ENCODE results near the gene LRFN3.
A peak's percentile ranks its signal among the peaks of the same experiment; 100 is the strongest.

The LRFN3 gene

DNA sequence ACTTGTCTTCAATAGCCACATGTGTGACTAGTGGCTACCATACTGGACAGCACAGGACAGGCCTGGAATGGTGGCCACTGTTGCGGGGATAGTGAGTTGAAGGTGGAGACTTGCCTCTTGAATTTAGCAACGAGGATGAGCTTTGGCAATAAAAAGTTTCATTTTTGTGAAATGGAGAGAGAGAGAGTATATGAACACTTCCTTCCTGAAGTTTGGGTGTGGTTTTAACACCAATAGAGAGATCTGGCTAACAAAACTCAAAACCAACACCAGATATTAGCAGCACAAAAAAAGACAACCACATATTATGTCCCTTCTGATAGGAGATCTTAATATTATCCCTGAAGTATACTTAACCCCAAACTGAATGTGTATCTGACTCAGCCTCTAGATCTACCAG, 6.3 kb upstream of the LRFN3 start:
- TF ChIP-seq, protein P1, sequence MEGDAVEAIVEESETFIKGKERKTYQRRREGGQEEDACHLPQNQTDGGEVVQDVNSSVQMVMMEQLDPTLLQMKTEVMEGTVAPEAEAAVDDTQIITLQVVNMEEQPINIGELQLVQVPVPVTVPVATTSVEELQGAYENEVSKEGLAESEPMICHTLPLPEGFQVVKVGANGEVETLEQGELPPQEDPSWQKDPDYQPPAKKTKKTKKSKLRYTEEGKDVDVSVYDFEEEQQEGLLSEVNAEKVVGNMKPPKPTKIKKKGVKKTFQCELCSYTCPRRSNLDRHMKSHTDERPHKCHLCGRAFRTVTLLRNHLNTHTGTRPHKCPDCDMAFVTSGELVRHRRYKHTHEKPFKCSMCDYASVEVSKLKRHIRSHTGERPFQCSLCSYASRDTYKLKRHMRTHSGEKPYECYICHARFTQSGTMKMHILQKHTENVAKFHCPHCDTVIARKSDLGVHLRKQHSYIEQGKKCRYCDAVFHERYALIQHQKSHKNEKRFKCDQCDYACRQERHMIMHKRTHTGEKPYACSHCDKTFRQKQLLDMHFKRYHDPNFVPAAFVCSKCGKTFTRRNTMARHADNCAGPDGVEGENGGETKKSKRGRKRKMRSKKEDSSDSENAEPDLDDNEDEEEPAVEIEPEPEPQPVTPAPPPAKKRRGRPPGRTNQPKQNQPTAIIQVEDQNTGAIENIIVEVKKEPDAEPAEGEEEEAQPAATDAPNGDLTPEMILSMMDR (IDR thresholded peaks at IDR 0.05; ENCODE audit: low read depth, low read length, poor library complexity, severe bottlenecking) = no peak
- no peak for TF ChIP-seq EZH2phosphoT487 (IDR thresholded peaks at IDR 0.05; ENCODE audit: borderline replicate concordance, low read length)
- H3K9me2 ChIP-seq (replicated peaks; ENCODE audit: control insufficient read depth, low read length) = no peaks in the 10 kb centered on the region
- 0 out of 2 replicates have a peak, but pooled peaks cover under 1% of the 10 kb centered on the region for H3K27me3 ChIP-seq (ENCODE audit: control insufficient read depth, low read length)
- H3F3A ChIP-seq (ENCODE audit: control insufficient read depth, insufficient read depth) = peaks cover 11% of the 10 kb centered on the region
- H3K4me3 ChIP-seq (ENCODE audit: low read length) = no peak overlapping the region
- peak overlapping the region; percentile 45 for H3K4me2 ChIP-seq (ENCODE audit: low read length)
- H3K9me3 ChIP-seq (ENCODE audit: control insufficient read depth, insufficient read depth, low read length) = no peaks in the 10 kb centered on the region
- peaks cover 38% of the 10 kb centered on the region for H3K4me1 ChIP-seq (ENCODE audit: control insufficient read depth, low read length)
- no peaks in the 10 kb centered on the region for H3K36me3 ChIP-seq (ENCODE audit: control insufficient read depth, low read length)
- peak overlapping the region; percentile 38 for H3K27ac ChIP-seq (ENCODE audit: low read depth, low read length)
- no peaks in the 10 kb centered on the region for H4K20me1 ChIP-seq (ENCODE audit: control insufficient read depth, insufficient read depth, low read depth, low read length)
- H3K79me2 ChIP-seq (ENCODE audit: control insufficient read depth, low read length) = no peaks in the 10 kb centered on the region

DNA sequence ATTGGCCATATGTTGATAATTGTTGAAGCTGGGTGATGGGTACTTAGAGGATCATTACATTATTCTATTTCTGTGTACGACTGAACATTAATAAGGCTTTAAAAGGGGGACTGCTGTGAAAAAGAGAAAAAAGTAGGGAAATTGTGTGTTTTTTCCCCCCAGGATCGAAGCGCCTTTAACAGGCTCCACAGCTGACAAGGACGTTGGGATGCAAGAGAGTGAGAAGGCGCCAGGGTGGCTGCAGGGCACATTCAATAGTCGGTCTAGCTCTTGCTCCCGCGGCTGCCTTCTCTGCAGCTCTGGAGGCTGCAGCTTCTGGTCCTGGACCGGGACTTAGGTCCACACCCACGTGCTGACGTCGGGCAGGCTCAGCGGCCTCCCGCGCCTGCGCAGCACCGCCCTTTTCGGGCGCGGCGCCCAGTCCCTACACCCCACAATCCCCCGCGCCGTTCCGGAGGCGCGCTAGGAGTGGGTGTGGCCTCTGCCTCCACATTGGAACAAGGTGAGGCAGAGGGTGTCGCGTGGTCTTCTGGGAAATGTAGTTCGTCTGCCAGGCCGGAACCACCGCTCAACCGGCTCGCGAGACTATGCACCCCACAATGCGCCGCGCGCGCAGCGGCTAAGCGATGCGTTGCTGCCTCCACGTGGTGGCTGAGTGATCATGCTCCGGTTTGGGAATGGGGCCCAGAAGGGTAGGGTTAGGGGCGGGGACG, 4.9 kb upstream of the LRFN3 start:
- Histone ChIP-seq H3K27me3 (ENCODE audit: control insufficient read depth, low read length) (peaks cover 10% of the 10 kb centered on the region), H3K9me2 (replicated peaks; ENCODE audit: control insufficient read depth, low read length) (no peaks in the 10 kb centered on the region), H3K36me3 (ENCODE audit: control insufficient read depth, low read length) (no peaks in the 10 kb centered on the region), H3K79me2 (ENCODE audit: control insufficient read depth, low read length) (no peaks in the 10 kb centered on the region), H3K27ac (ENCODE audit: low read depth, low read length) (peak overlapping the region; percentile 51; the same call in 1 of the 2 replicates), H3F3A (ENCODE audit: control insufficient read depth, insufficient read depth) (peaks cover 9% of the 10 kb centered on the region), H4K20me1 (ENCODE audit: control insufficient read depth, insufficient read depth, low read depth, low read length) (no peaks in the 10 kb centered on the region), H3K4me2 (ENCODE audit: low read length) (peak overlapping the region; percentile 72), H3K4me1 (ENCODE audit: control insufficient read depth, low read length) (peaks cover 44% of the 10 kb centered on the region), H3K9me3 (ENCODE audit: control insufficient read depth, insufficient read depth, low read length) (no peaks in the 10 kb centered on the region), H3K4me3 (ENCODE audit: low read length) (peak overlapping the region; percentile 67)
- TF ChIP-seq, protein P1 (IDR thresholded peaks at IDR 0.05; ENCODE audit: low read depth, low read length, poor library complexity, severe bottlenecking) = peak; percentile 96
- TF ChIP-seq EZH2phosphoT487 (IDR thresholded peaks at IDR 0.05; ENCODE audit: borderline replicate concordance, low read length) = no peak

DNA sequence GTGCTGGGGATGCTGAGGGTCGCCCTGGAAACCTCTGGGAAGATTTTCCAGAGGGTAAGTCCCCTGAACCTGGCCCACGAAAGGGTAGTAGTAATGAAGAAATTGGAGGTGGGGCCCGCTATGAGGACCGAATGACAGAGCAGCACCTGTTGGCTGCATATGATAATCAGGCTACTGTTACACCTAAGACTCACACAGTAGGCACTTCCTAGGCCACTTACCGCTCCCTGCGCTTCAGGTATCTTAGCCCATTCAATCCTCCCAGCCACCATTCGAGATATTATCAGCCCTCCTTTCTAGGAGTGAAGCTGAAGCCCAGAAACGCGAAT, 4.3 kb upstream of the LRFN3 start:
- Histone ChIP-seq H4K20me1 (ENCODE audit: control insufficient read depth, insufficient read depth, low read depth, low read length) (no peaks in the 10 kb centered on the region), H3K4me1 (ENCODE audit: control insufficient read depth, low read length) (peaks cover 47% of the 10 kb centered on the region), H3K36me3 (ENCODE audit: control insufficient read depth, low read length) (no peaks in the 10 kb centered on the region), H3K27me3 (ENCODE audit: control insufficient read depth, low read length) (peaks cover 14% of the 10 kb centered on the region), H3K4me2 (ENCODE audit: low read length) (peak overlapping the region; percentile 49), H3K4me3 (ENCODE audit: low read length) (peak overlapping the region; percentile 35), H3K79me2 (ENCODE audit: control insufficient read depth, low read length) (no peaks in the 10 kb centered on the region), H3K27ac (ENCODE audit: low read depth, low read length) (no peak overlapping the region), H3K9me2 (replicated peaks; ENCODE audit: control insufficient read depth, low read length) (no peaks in the 10 kb centered on the region), H3K9me3 (ENCODE audit: control insufficient read depth, insufficient read depth, low read length) (no peaks in the 10 kb centered on the region), H3F3A (ENCODE audit: control insufficient read depth, insufficient read depth) (peaks cover 9% of the 10 kb centered on the region)
- TF ChIP-seq, protein P1 (IDR thresholded peaks at IDR 0.05; ENCODE audit: low read depth, low read length, poor library complexity, severe bottlenecking) = peak; percentile 10
- no peak for TF ChIP-seq EZH2phosphoT487 (IDR thresholded peaks at IDR 0.05; ENCODE audit: borderline replicate concordance, low read length)

Data from DOHH2 (cell line).